ENCODE measurements around the gene MORN4. TPM values are rescaled to one million over a fixed set of nuclear protein-coding genes. Genes with fewer than 3 reads are reported as not detected.

Gene MORN4
- total RNA-seq, 1 donor from 2014 or later, result 24.3 TPM

DNA sequence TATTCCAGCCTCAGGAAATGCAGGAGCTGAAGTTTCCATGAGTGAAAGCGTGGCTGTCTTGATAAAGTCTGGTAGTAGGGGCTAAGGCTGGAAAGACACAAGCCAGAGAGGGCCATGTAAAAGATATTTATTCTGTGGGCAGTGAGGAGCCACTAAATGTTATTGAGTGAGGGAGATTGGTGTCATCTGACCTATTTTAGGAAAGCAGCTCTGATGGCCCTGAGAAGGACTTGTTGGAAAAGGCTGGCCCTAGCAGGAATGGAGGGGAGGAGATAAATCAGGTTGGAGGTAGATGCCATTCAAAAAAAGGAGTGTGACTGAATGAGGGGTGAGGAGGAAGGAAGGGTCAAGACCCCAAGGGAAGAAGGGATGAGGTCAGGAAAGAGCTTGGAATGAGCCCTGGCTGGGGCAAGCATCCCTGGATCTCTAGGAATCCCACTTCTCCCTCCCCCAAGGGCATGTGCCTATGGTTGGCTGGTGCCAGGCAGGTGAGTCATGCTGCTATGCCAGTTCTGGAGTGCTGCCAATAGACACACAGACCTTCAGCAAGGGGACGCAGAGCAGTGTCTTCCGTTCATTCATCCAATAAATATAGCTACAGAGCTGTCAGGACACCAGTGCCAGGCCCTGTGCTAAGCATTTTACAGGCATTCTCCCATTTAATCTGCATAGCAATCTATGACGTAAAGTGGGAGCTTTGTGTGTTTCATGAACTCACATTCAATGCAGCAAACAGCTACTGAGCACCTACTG is 58.8 kb downstream of the MORN4 start:
- H3K27me3 Mint-ChIP-seq, result no peaks in the 10 kb centered on the region
- no peak overlapping the region for H3K4me3 Mint-ChIP-seq (ENCODE audit: low read depth)

DNA sequence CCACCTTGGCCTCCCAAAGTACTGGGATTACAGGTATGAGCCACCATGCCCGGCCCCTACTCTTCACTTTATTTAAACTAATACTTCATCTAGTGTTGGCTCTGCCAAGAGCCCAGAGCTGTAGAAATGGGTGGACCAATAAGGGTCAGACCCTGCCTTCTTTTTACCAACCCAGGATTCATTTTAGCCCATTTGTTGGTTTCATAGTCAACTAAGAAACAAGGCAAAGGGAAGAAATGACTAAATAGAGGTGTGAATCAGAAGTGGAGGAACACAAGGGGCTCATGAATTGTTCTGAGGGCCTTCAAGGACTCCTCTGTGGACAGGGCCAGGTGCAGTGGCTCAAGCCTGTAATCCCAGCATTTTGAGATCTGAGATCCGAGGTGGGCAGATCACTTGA is 59.6 kb downstream of the MORN4 start:
- DNase-seq (ENCODE audit: low spot score, unreplicated experiment), result no peak
- Mint-ChIP-seq H3K9me3 (ENCODE audit: low read depth) (no peaks in the 10 kb centered on the region), H3K27ac (no peak overlapping the region), H3K4me1 (ENCODE audit: low read depth) (no peaks in the 10 kb centered on the region), H3K27me3 (no peaks in the 10 kb centered on the region), H3K36me3 (ENCODE audit: insufficient read depth) (no peaks in the 10 kb centered on the region), H3K4me3 (ENCODE audit: low read depth) (no peak overlapping the region)
- TF ChIP-seq, protein P1, sequence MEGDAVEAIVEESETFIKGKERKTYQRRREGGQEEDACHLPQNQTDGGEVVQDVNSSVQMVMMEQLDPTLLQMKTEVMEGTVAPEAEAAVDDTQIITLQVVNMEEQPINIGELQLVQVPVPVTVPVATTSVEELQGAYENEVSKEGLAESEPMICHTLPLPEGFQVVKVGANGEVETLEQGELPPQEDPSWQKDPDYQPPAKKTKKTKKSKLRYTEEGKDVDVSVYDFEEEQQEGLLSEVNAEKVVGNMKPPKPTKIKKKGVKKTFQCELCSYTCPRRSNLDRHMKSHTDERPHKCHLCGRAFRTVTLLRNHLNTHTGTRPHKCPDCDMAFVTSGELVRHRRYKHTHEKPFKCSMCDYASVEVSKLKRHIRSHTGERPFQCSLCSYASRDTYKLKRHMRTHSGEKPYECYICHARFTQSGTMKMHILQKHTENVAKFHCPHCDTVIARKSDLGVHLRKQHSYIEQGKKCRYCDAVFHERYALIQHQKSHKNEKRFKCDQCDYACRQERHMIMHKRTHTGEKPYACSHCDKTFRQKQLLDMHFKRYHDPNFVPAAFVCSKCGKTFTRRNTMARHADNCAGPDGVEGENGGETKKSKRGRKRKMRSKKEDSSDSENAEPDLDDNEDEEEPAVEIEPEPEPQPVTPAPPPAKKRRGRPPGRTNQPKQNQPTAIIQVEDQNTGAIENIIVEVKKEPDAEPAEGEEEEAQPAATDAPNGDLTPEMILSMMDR (IDR thresholded peaks at IDR 0.05; ENCODE audit: unreplicated experiment), result no peak

More for the DNA sequence above, 58.8 kb downstream of the MORN4 start:
- Mint-ChIP-seq H3K36me3 (ENCODE audit: insufficient read depth) (no peaks in the 10 kb centered on the region), H3K27ac (no peak overlapping the region), H3K4me1 (ENCODE audit: low read depth) (no peaks in the 10 kb centered on the region), H3K9me3 (ENCODE audit: low read depth) (no peaks in the 10 kb centered on the region)
- DNase-seq (ENCODE audit: low spot score, unreplicated experiment), result no peak
- TF ChIP-seq, protein P1 (IDR thresholded peaks at IDR 0.05; ENCODE audit: unreplicated experiment), result no peak

DNA sequence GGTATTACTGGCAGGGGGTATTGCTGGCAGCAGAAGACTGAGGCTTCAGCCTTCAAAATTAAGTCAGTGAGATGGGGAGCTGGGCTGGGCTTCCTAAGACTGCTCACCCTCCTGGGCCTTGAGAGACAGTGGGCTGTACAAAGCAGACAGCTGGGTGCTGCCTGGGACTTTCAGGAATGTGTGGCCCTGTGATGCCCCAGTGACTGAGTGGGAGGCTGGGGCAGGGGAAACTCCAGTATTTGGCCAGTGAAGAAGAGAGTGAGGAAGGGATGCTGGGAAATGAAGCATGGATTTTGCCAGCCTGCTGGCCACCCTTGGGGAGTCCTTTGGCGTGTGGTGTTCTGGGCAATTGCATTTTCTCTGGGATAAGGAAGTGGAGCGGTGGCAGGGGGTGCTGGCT is 60.3 kb downstream of the MORN4 start:
- H3K4me3 Mint-ChIP-seq (ENCODE audit: low read depth), result no peak overlapping the region
- TF ChIP-seq, protein P1 (IDR thresholded peaks at IDR 0.05; ENCODE audit: unreplicated experiment), result no peak
- no peak overlapping the region for H3K27ac Mint-ChIP-seq
- no peaks in the 10 kb centered on the region for H3K36me3 Mint-ChIP-seq (ENCODE audit: insufficient read depth)
- no peaks in the 10 kb centered on the region for H3K4me1 Mint-ChIP-seq (ENCODE audit: low read depth)
- H3K9me3 Mint-ChIP-seq (ENCODE audit: low read depth), result no peaks in the 10 kb centered on the region
- no peak for DNase-seq (ENCODE audit: low spot score, unreplicated experiment)
- no peaks in the 10 kb centered on the region for H3K27me3 Mint-ChIP-seq

DNA sequence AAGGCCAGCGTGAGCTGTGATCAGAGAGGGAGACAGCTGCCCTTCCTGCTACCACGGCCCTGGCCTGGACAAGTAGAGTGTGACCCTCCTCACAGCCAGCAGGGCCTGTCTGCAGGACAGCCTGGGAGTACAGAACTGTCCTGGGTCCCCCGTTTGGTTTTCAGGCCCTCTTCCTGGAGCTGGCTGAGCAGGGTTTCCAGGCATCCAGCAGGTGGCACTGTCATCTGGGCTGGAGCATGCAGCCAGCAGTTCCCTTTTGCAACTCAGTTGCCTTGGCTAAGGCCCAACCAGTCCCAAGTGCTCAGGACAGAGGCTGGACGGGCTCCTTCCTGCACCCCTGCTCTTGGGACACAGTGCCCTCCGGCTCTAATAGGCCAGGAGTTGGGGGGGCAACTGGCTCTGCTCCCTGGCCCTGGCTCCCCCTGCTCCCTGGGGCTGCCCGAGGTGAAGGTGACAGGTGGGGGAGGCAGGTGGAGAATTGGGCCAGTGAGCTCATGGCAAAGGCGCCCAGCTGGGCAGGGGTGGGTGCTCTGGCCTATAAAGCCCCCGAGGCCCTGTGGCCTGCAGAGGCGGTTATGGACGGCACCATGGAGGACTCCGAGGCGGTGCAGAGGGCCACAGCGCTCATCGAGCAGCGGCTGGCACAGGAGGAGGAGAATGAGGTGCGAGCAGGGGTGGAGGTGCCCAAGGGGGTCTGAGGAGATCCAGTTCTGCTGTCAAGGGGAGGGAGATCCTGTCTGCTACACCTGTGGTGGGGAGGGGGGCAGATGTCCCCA is 60.9 kb downstream of the MORN4 start, which contains the start of gene ANKRD2:
Gene ANKRD2, plus strand, starts transcription at position 566 of the 776 bp plus-strand sequence. Its CDS starts 10 bp downstream, at position 576.
- TF ChIP-seq, protein P1 (IDR thresholded peaks at IDR 0.05; ENCODE audit: unreplicated experiment), result peak; percentile 83
- no peaks in the 10 kb centered on the region for H3K27me3 Mint-ChIP-seq
- H3K4me3 Mint-ChIP-seq (ENCODE audit: low read depth), result no peak within 1 kb of the TSS
- DNase-seq (ENCODE audit: low spot score, unreplicated experiment), result peak; percentile 55
- no peaks in the 10 kb centered on the region for H3K9me3 Mint-ChIP-seq (ENCODE audit: low read depth)
- no peaks in the 10 kb centered on the region for H3K4me1 Mint-ChIP-seq (ENCODE audit: low read depth)
- no peaks in the 10 kb centered on the region for H3K36me3 Mint-ChIP-seq (ENCODE audit: insufficient read depth)
- H3K27ac Mint-ChIP-seq, result no peak within 1 kb of the TSS

DNA sequence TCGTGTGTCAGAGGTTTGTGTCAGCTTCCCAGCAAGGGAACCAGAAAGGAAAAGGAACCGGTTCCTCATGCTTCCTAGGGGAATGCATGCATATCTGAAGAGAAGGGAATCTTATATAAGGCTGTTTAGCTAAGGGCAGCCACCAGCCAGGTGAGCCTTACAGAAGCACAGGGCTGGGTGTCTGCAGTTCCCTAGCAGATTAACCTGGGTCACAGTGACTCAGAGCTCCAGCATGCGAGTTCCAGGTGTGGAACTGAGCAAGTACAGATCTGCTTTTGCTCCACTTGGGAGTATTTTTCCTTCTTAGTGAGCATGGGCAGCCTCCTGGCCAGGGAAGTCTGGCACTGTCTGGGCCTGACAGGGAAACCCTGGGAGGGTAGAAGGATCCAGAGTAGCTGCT is 61.7 kb downstream of the MORN4 start:
- no peaks in the 10 kb centered on the region for H3K4me1 Mint-ChIP-seq (ENCODE audit: low read depth)
- no peaks in the 10 kb centered on the region for H3K9me3 Mint-ChIP-seq (ENCODE audit: low read depth)
- no peak for DNase-seq (ENCODE audit: low spot score, unreplicated experiment)
- H3K36me3 Mint-ChIP-seq (ENCODE audit: insufficient read depth), result no peaks in the 10 kb centered on the region
- H3K4me3 Mint-ChIP-seq (ENCODE audit: low read depth), result no peak overlapping the region
- no peaks in the 10 kb centered on the region for H3K27me3 Mint-ChIP-seq
- no peak overlapping the region for H3K27ac Mint-ChIP-seq
- TF ChIP-seq, protein P1 (IDR thresholded peaks at IDR 0.05; ENCODE audit: unreplicated experiment), result no peak
